Endodermal cell (in vitro differentiated cells): ENCODE measurements around the gene DCLK1. TPM values are rescaled to one million over a fixed set of nuclear protein-coding genes. Genes with fewer than 3 reads are reported as not detected.

Experiments used
- DNase-seq: peaks from one replicate; pipeline ENCODE4 v3.0.0-alpha.2; 2017
- H3K27ac ChIP-seq: 2 replicates; pipeline ENCODE4 v1.5.1; 2013; ENCODE audit warnings: mild to moderate bottlenecking, low read depth, low read length, moderate library complexity
- H3K27me3 ChIP-seq: 2 replicates; pipeline ENCODE4 v1.6.1; 2013; ENCODE audit warnings: mild to moderate bottlenecking, low read length, moderate library complexity; ENCODE audit not compliant: insufficient read depth, control insufficient read depth, poor library complexity, severe bottlenecking
- H3K36me3 ChIP-seq: 2 replicates; pipeline ENCODE4 v1.7.0; 2013; ENCODE audit warnings: mild to moderate bottlenecking, low read length, moderate library complexity; ENCODE audit not compliant: control insufficient read depth, insufficient read depth
- H3K4me1 ChIP-seq: one replicate; pipeline ENCODE4 v1.7.0; 2013; ENCODE audit warnings: low read length; ENCODE audit not compliant: control insufficient read depth, insufficient read depth
- H3K4me3 ChIP-seq: 2 replicates; pipeline ENCODE4 v1.5.1; 2013; ENCODE audit warnings: mild to moderate bottlenecking, low read length, moderate library complexity
- H3K9ac ChIP-seq: 2 replicates; pipeline ENCODE4 v1.6.1; 2013; ENCODE audit warnings: mild to moderate bottlenecking, low read length, moderate library complexity; ENCODE audit not compliant: poor library complexity, severe bottlenecking; ENCODE audit errors: extremely low read depth
- H3K9me3 ChIP-seq: 2 replicates; pipeline ENCODE4 v1.6.1; 2013; ENCODE audit warnings: mild to moderate bottlenecking, low read length, moderate library complexity; ENCODE audit not compliant: control insufficient read depth
- H3K27ac Mint-ChIP-seq: 2 replicates; pipeline ENCODE4 v1.8.0; 2020; ENCODE audit warnings: mixed read lengths
- H3K27me3 Mint-ChIP-seq: 2 replicates; pipeline ENCODE4 v1.8.0; 2021; ENCODE audit warnings: mild to moderate bottlenecking, mixed read lengths; ENCODE audit not compliant: insufficient read depth
- H3K36me3 Mint-ChIP-seq: 2 replicates; pipeline ENCODE4 v1.8.0; 2020; ENCODE audit warnings: low read depth, mixed read lengths
- H3K4me1 Mint-ChIP-seq: 2 replicates; pipeline ENCODE4 v1.8.0; 2020; ENCODE audit warnings: mixed read lengths
- H3K4me3 Mint-ChIP-seq: 2 replicates; pipeline ENCODE4 v1.8.0; 2020; ENCODE audit warnings: mild to moderate bottlenecking, moderate library complexity, mixed read lengths
- H3K9me3 Mint-ChIP-seq: 2 replicates; pipeline ENCODE4 v1.8.0; 2020; ENCODE audit warnings: mild to moderate bottlenecking, mixed read lengths
- WGBS, 2 experiments: methylation state at CpG; one replicate each; pipeline versions ENCODE4 v1.1.5 to v1.1.7; 2013; ENCODE audit warnings: missing lambda C conversion rate in 2 of 2, mixed read lengths in 1 of 2; ENCODE audit not compliant: insufficient coverage in 1 of 2, insufficient read length in 1 of 2; 5-methylcytosine and 5-hydroxymethylcytosine counted together
- total RNA-seq, 2 donors: library from RNA; stranded (reverse); fragmentation: NEBNext Ultra II Directional in 1 of 2; extraction: Animal tissue kit (Norgen Biotek cat#: 25700) in 1 of 2; gene quantifications; 2 replicates in 1 of 2; 3 replicates in 1 of 2; pipeline ENCODE4 v1.2.1, GENCODE V29; 2021
- TF ChIP-seq, protein P1 (sequence below): fragments of 200-600 bp; sonication (generic); conservative IDR thresholded peaks from 2 replicates; pipeline ENCODE4 v1.5.0; 2021; ENCODE audit warnings: antibody characterized with exemption, mild to moderate bottlenecking

The DCLK1 gene
- total RNA-seq, 2 donors from 2014 or later: 3.0 to 32.8 TPM

DNA sequence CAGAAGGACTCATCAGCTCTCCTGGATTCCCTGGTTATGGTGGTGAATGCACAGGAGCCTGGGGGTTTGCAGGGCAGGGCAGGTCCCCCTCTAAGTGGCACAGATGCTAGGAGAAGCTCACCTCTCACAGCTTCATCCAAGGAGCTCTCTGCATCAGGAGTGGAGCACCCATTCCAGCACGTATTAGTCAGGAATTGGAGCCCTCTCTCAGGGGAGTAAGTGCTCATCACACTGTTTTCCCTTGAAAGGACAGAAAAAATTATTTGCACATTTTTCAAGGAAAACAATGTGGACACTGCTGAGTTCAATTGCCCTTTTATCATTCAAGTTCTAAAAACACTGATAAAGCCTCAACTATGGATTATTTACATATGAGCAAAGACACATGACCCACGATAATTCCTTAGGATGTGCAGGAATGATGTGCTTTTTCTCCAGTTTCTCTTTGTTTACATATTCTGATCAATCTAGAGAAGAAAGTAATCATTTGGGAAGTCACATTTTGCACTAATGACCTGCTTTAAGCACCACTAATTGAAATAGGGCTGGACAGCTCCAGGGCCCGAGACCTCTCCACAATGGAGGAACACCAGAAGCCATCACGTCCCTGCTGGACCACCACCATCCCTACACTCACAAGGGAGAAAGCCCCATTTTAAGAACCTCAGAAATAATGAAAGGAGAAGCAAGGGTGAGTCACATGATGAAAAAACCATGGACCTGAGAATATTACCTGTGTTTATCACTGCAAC lies 42.6 kb upstream of the DCLK1 start:
- no peak for DNase-seq
- Histone ChIP-seq H3K4me1 (no peaks in the 10 kb centered on the region), H3K9me3 (no peaks in the 10 kb centered on the region), H3K36me3 (no peaks in the 10 kb centered on the region), H3K9ac (no peak overlapping the region), H3K4me3 (no peak overlapping the region), H3K27me3 (no peaks in the 10 kb centered on the region), H3K27ac (no peak overlapping the region)
- Mint-ChIP-seq H3K27ac (peak overlapping the region; percentile 20), H3K9me3 (no peaks in the 10 kb centered on the region), H3K27me3 (no peaks in the 10 kb centered on the region), H3K4me3 (no peak overlapping the region), H3K36me3 (no peaks in the 10 kb centered on the region), H3K4me1 (no peaks in the 10 kb centered on the region)
- WGBS, 2 experiments: 89 to 95% methylated on average over 3 to 4 of the region's 4 CpGs
- TF ChIP-seq, protein P1, sequence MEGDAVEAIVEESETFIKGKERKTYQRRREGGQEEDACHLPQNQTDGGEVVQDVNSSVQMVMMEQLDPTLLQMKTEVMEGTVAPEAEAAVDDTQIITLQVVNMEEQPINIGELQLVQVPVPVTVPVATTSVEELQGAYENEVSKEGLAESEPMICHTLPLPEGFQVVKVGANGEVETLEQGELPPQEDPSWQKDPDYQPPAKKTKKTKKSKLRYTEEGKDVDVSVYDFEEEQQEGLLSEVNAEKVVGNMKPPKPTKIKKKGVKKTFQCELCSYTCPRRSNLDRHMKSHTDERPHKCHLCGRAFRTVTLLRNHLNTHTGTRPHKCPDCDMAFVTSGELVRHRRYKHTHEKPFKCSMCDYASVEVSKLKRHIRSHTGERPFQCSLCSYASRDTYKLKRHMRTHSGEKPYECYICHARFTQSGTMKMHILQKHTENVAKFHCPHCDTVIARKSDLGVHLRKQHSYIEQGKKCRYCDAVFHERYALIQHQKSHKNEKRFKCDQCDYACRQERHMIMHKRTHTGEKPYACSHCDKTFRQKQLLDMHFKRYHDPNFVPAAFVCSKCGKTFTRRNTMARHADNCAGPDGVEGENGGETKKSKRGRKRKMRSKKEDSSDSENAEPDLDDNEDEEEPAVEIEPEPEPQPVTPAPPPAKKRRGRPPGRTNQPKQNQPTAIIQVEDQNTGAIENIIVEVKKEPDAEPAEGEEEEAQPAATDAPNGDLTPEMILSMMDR: no peak

DNA sequence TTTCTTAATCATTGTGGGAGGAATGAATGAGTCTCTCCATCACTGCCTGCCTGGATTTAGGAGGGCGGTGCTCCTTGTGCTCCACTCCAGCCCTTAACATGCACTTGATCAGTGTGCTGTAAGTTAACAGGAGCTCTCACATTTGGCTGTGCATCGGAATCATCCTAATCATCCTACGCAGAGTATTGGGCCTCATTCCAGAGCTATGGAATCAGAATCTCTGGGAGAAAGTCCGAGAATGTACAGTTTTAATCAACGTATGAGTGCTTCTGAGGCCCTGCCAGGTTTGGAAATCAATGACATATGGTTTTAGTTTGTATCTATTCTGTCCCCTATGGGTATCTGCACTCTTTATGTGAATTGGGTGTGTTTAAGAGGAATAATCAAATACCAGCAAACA lies 34.9 kb upstream of the DCLK1 start:
- H3K27ac Mint-ChIP-seq: no peak overlapping the region
- no peak overlapping the region for H3K27ac ChIP-seq
- TF ChIP-seq, protein P1: no peak

GRCh38 chr13:36163809-36164308 lies 32.7 kb upstream of the DCLK1 start:
- Histone ChIP-seq H3K27ac (no peak overlapping the region), H3K9me3 (no peaks in the 10 kb centered on the region), H3K27me3 (no peaks in the 10 kb centered on the region), H3K4me1 (no peaks in the 10 kb centered on the region), H3K4me3 (no peak overlapping the region), H3K9ac (no peak overlapping the region), H3K36me3 (no peaks in the 10 kb centered on the region)
- Mint-ChIP-seq H3K36me3 (no peaks in the 10 kb centered on the region), H3K4me3 (no peak overlapping the region), H3K9me3 (no peaks in the 10 kb centered on the region), H3K4me1 (no peaks in the 10 kb centered on the region), H3K27ac (no peak overlapping the region), H3K27me3 (no peaks in the 10 kb centered on the region)
- no peak for DNase-seq
- WGBS, 2 experiments: 89 to 90% methylated on average over 4 to 7 of the region's 7 CpGs
- TF ChIP-seq, protein P1: no peak

More for the DNA sequence above, 34.9 kb upstream of the DCLK1 start:
- no peaks in the 10 kb centered on the region for H3K4me1 ChIP-seq
- DNase-seq: no peak
- 90 to 96% methylated on average over 4 to 5 of the region's 5 CpGs for WGBS, 2 experiments
- Mint-ChIP-seq H3K4me1 (no peaks in the 10 kb centered on the region), H3K9me3 (no peaks in the 10 kb centered on the region), H3K27me3 (no peaks in the 10 kb centered on the region), H3K36me3 (no peaks in the 10 kb centered on the region), H3K4me3 (no peak overlapping the region)
- no peaks in the 10 kb centered on the region for H3K36me3 ChIP-seq
- H3K9me3 ChIP-seq: no peaks in the 10 kb centered on the region
- no peak overlapping the region for H3K9ac ChIP-seq
- H3K27me3 ChIP-seq: no peaks in the 10 kb centered on the region
- H3K4me3 ChIP-seq: no peak overlapping the region
